Measurements from ENCODE around the gene MAP6. TPM values are rescaled to one million over a fixed set of nuclear protein-coding genes. Genes with fewer than 3 reads are reported as not detected.

The MAP6 gene
- total and polyA plus RNA-seq, 10 of the 15 experiments (the other 5 are each of a cell fraction or from before 2014, with no cell fraction given) = 0.06 to 0.19 (median 0.11) TPM; not detected in 5

- TF ChIP-seq SMAD5 (IDR thresholded peaks at IDR 0.05; ENCODE audit: low read depth) = no peak
- TF ChIP-seq RFX5 (IDR thresholded peaks at IDR 0.05; ENCODE audit: low read depth, low read length) = no peak
- no peak for TF ChIP-seq YBX1 (IDR thresholded peaks at IDR 0.05)
- TF ChIP-seq SP1 (IDR thresholded peaks at IDR 0.05; ENCODE audit: low read depth, low read length) = no peak
- TF ChIP-seq NFIC (IDR thresholded peaks at IDR 0.05; ENCODE audit: low read depth, low read length) = no peak
- no peak for TF ChIP-seq IRF5 (IDR thresholded peaks at IDR 0.05; ENCODE audit: borderline replicate concordance)
- no peak for TF ChIP-seq ZNF622 (IDR thresholded peaks at IDR 0.05)
These were observed 65.9 kb downstream of the MAP6 start (continued) for GRCh38 chr11:75602951-75603350.

GRCh38 chr11:75601494-75601893 is 67.3 kb downstream of the MAP6 start:
- no peaks in the 10 kb centered on the region for H3K36me3 ChIP-seq (ENCODE audit: control insufficient read depth in 2 of 2, insufficient read depth in 2 of 2, low read length in 1 of 2)
- CTCF ChIA-PET = interaction anchor here (1.1 kb wide), 1 partner anchor 9 kb away, joined by 3 read pairs; no protein-coding TSS in a partner anchor
- H3K9ac ChIP-seq (ENCODE audit: control insufficient read depth, insufficient read depth, low read length) = no peak overlapping the region
- POLR2A ChIA-PET = no interaction called here
- H3K79me2 ChIP-seq (ENCODE audit: control insufficient read depth, insufficient read depth, low read length) = no peaks in the 10 kb centered on the region
- no peak overlapping the region for H2AFZ ChIP-seq (ENCODE audit: control insufficient read depth, low read depth, low read length)
- H3K27ac ChIP-seq (ENCODE audit: control insufficient read depth, insufficient read depth) = no peak overlapping the region
- intact Hi-C loops (cut with micrococcal nuclease; ENCODE audit: unreplicated experiment) = no loop called here
- RAD21 ChIA-PET (ENCODE audit: unreplicated experiment) = no interaction called here
- H3K4me3 ChIP-seq = no peak overlapping the region
- SMC1A ChIA-PET (ENCODE audit: uncharacterized antibody, unreplicated experiment) = interaction anchor here (1.1 kb wide), 1 partner anchor 11 kb away, joined by 3 read pairs; no protein-coding TSS in a partner anchor
- no peak for DNase-seq (ENCODE audit: low read depth, low spot score)
- no TSS peak for BruUV-seq (replicated peaks)
- H3K4me2 ChIP-seq (ENCODE audit: control insufficient read depth, insufficient read depth) = no peak overlapping the region
- ATAC-seq = no peak
- no peaks in the 10 kb centered on the region; a peak in 3 of 4 replicates for H3K27me3 ChIP-seq (replicated peaks in 1 of 2; ENCODE audit: control insufficient read depth in 2 of 2, insufficient read depth in 2 of 2, low read length in 1 of 2)
- FAIRE-seq = no peak
- no peaks in the 10 kb centered on the region for H3K4me1 ChIP-seq (ENCODE audit: control insufficient read depth, insufficient read depth, low read length)
- in situ Hi-C loops (cut with MboI) = no loop called here
- no peaks in the 10 kb centered on the region for H4K20me1 ChIP-seq (ENCODE audit: control insufficient read depth, insufficient read depth)
- no peaks in the 10 kb centered on the region for H3K9me3 ChIP-seq (replicated peaks; ENCODE audit: control insufficient read depth, insufficient read depth, low read length)
- WGBS (ENCODE audit: insufficient coverage, insufficient replicate concordance, low lambda C conversion rate, missing lambda C conversion rate) = 15% methylated on average over 7 of the region's 7 CpGs
- TF ChIP-seq SUZ12 (IDR thresholded peaks at IDR 0.05; ENCODE audit: unreplicated experiment) = no peak
- no peak for TF ChIP-seq BCLAF1 (IDR thresholded peaks at IDR 0.05)
- TF ChIP-seq ETV6 (conservative IDR thresholded peaks at IDR 0.05 in 1 of 2, IDR thresholded peaks at IDR 0.05 in 1 of 2; ENCODE audit: borderline replicate concordance in 1 of 2, low read depth in 1 of 2) = no peak
- TF ChIP-seq SRF (IDR thresholded peaks at IDR 0.05; ENCODE audit: low read depth in 2 of 2, low read length in 2 of 2) = no peak
- no peak for TF ChIP-seq GATAD2B (conservative IDR thresholded peaks at IDR 0.05; ENCODE audit: low read depth)
- no peak for TF ChIP-seq PML (IDR thresholded peaks at IDR 0.05; ENCODE audit: low read length)
- TF ChIP-seq EGR1 (IDR thresholded peaks at IDR 0.05; ENCODE audit: borderline replicate concordance in 1 of 2, low read depth in 2 of 2, low read length in 2 of 2) = no peak
- TF ChIP-seq ZNF207 (IDR thresholded peaks at IDR 0.05; ENCODE audit: borderline replicate concordance) = no peak
- no peak for TF ChIP-seq CREB1 (IDR thresholded peaks at IDR 0.05; ENCODE audit: low read depth)
- no peak for TF ChIP-seq TCF3 (IDR thresholded peaks at IDR 0.05; ENCODE audit: borderline replicate concordance, insufficient read depth, low read depth, low read length)
- TF ChIP-seq CEBPB (IDR thresholded peaks at IDR 0.05; ENCODE audit: borderline replicate concordance in 1 of 2, low read depth in 2 of 2, low read length in 2 of 2) = no peak

Measured in GM12878 (cell line).